ENCODE data around the gene XYLT2. TPM values are rescaled to one million over a fixed set of nuclear protein-coding genes. Genes with fewer than 3 reads are reported as not detected.

XYLT2 gene
- polyA plus RNA-seq, 1 experiment = 25.0 TPM

DNA sequence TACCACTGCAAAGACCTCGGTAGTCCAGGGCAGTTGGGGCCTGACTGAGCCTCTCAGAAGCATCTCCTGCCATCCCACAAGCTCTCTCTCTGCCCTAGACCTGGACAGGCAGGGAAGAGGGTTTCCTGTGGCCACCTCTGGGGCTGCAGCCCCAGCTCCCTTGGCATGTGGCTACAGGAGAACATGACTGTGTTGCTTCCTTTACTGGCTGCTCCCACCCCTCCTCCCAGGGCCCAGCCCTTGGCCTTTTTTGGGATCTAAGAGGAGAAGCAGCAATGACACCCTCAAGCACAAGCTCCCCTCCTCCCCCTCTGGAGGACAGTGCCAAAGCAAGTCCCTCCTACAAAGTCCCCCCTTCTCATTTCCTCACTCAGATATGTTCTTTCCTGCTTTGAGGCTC, 21.5 kb downstream of the XYLT2 start:
- H3K4me3 ChIP-seq (ENCODE audit: low read depth, low read length) = no peak overlapping the region
- ChIA-PET POLR2A (no interaction called here), CTCF (no interaction called here)
- no peaks in the 10 kb centered on the region for H3K27me3 ChIP-seq (ENCODE audit: control insufficient read depth, insufficient read depth, low read length)
- H3K36me3 ChIP-seq (ENCODE audit: control insufficient read depth, insufficient read depth, low read length) = peaks cover 27% of the 10 kb centered on the region
- TF ChIP-seq, protein P1, sequence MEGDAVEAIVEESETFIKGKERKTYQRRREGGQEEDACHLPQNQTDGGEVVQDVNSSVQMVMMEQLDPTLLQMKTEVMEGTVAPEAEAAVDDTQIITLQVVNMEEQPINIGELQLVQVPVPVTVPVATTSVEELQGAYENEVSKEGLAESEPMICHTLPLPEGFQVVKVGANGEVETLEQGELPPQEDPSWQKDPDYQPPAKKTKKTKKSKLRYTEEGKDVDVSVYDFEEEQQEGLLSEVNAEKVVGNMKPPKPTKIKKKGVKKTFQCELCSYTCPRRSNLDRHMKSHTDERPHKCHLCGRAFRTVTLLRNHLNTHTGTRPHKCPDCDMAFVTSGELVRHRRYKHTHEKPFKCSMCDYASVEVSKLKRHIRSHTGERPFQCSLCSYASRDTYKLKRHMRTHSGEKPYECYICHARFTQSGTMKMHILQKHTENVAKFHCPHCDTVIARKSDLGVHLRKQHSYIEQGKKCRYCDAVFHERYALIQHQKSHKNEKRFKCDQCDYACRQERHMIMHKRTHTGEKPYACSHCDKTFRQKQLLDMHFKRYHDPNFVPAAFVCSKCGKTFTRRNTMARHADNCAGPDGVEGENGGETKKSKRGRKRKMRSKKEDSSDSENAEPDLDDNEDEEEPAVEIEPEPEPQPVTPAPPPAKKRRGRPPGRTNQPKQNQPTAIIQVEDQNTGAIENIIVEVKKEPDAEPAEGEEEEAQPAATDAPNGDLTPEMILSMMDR (IDR thresholded peaks at IDR 0.05; ENCODE audit: insufficient read depth, low read depth, low read length) = no peak
- no peak for DNase-seq (ENCODE audit: low read depth)

GRCh38 chr17:50370052-50370451, 24.1 kb downstream of the XYLT2 start:
- no peak for DNase-seq (ENCODE audit: low read depth)
- no peak overlapping the region for H3K4me3 ChIP-seq (ENCODE audit: low read depth, low read length)
- CTCF ChIA-PET = interaction anchor here (0.5 to 2.1 kb wide), 3 partner anchors 8 to 97 kb away, joined by 3 to 13 read pairs (median 3); no protein-coding TSS in a partner anchor
- H3K27me3 ChIP-seq (ENCODE audit: control insufficient read depth, insufficient read depth, low read length) = no peaks in the 10 kb centered on the region
- H3K36me3 ChIP-seq (ENCODE audit: control insufficient read depth, insufficient read depth, low read length) = peaks cover 26% of the 10 kb centered on the region
- POLR2A ChIA-PET = no interaction called here
- TF ChIP-seq, protein P1 (IDR thresholded peaks at IDR 0.05; ENCODE audit: insufficient read depth, low read depth, low read length) = no peak

GRCh38 chr17:50371526-50371925, 25.6 kb downstream of the XYLT2 start:
- POLR2A ChIA-PET = no interaction called here
- Histone ChIP-seq H3K36me3 (ENCODE audit: control insufficient read depth, insufficient read depth, low read length) (peaks cover 21% of the 10 kb centered on the region), H3K27me3 (ENCODE audit: control insufficient read depth, insufficient read depth, low read length) (no peaks in the 10 kb centered on the region), H3K4me3 (ENCODE audit: low read depth, low read length) (no peak overlapping the region)
- no peak for DNase-seq (ENCODE audit: low read depth)
- CTCF ChIA-PET = interaction anchor here (0.8 to 2.1 kb wide), 3 partner anchors 9 to 19 kb away, joined by 3 to 13 read pairs (median 3); no protein-coding TSS in a partner anchor
- TF ChIP-seq, protein P1 (IDR thresholded peaks at IDR 0.05; ENCODE audit: insufficient read depth, low read depth, low read length) = no peak

GRCh38 chr17:50372222-50372757, 26.4 kb downstream of the XYLT2 start:
- no peaks in the 10 kb centered on the region for H3K27me3 ChIP-seq (ENCODE audit: control insufficient read depth, insufficient read depth, low read length)
- CTCF ChIA-PET = interaction anchor here (0.8 to 2.1 kb wide), 3 partner anchors 10 to 18 kb away, joined by 3 to 13 read pairs (median 3); no protein-coding TSS in a partner anchor
- no peak for DNase-seq (ENCODE audit: low read depth)
- TF ChIP-seq, protein P1 (IDR thresholded peaks at IDR 0.05; ENCODE audit: insufficient read depth, low read depth, low read length) = no peak
- H3K36me3 ChIP-seq (ENCODE audit: control insufficient read depth, insufficient read depth, low read length) = peaks cover 18% of the 10 kb centered on the region
- H3K4me3 ChIP-seq (ENCODE audit: low read depth, low read length) = peak overlapping the region; percentile 54
- POLR2A ChIA-PET = no interaction called here

DNA sequence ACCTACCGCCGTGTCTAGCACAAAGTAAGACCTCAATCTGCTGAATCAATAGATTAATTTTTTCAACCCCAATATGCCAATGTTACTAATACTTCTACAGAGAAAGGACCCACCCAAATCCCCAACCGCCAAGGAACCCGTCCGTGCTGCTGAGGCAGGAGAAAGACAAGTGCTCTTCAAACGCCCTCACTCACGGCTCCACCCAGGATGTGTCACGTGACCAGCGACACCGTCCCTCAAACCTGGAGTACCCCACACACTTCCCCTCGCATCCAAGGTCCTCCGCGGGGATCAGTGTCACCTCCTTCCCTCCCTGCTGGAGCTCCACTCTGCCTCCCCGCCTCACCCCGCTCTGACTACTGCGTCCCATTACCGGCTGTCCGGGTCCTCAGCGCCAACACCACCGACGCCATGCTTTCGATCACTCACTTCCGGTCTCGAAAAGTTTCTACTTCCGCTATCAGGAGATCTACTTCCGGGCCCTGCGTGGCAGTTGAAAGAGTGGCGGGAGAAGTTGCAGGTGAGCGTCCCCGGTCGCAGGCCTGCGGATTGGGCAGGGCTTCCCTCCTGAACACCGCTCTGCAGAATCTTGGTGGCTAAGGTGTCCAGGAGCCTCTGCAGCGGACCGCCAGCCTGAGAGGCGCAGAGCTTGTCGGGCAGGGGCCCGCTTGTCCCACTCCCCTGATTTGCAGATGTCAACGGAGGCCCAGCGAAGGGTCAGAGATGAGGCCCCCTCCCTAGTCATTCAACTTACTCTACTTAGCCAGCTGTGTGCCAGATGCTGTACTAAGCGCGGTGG, 27.0 kb downstream of the XYLT2 start, which contains the start of the genes EME1 and MRPL27:
Gene EME1, plus strand, starts transcription at position 472 of the 799 bp plus-strand sequence. CDS start 1,980 bp downstream, outside the sequence.
Gene MRPL27, minus strand, starts transcription at position 427 of the 799 bp plus-strand sequence. Its CDS starts 14 bp downstream, at position 413.
- Histone ChIP-seq H3K27me3 (ENCODE audit: control insufficient read depth, insufficient read depth, low read length) (no peaks in the 10 kb centered on the region), H3K36me3 (ENCODE audit: control insufficient read depth, insufficient read depth, low read length) (peaks cover 12% of the 10 kb centered on the region), H3K4me3 (ENCODE audit: low read depth, low read length) (peak within 1 kb of the TSS; percentile 54)
- ChIA-PET POLR2A (no interaction called here), CTCF (interaction anchor here (1.0 kb wide), 1 partner anchor 24 kb away, joined by 4 read pairs; the partner anchor contains the start of gene LRRC59)
- DNase-seq (ENCODE audit: low read depth) = peak; percentile 43
- TF ChIP-seq, protein P1 (IDR thresholded peaks at IDR 0.05; ENCODE audit: insufficient read depth, low read depth, low read length) = no peak

Measured in BJ (cell line).